ENCODE data around the gene PCF11. TPM values are rescaled to one million over a fixed set of nuclear protein-coding genes. Genes with fewer than 3 reads are reported as not detected.

Gene PCF11
- polyA plus RNA-seq, 2 of the 4 experiments (the other 2 are of a cell fraction), result 24.7 to 42.3 TPM

GRCh38 chr11:83120327-83120726, 36.6 kb upstream of the PCF11 start:
- H3K9me3 ChIP-seq, result no peaks in the 10 kb centered on the region
- H3K4me1 ChIP-seq, result peaks cover 5% of the 10 kb centered on the region; the same call in 1 of the 3 replicates
- H3K4me3 ChIP-seq, result no peak overlapping the region
- H3K27ac ChIP-seq, result no peak overlapping the region
- no peak for FAIRE-seq
- no peak for DNase-seq (ENCODE audit: low read depth in 1 of 2, low spot score in 1 of 2)
- POLR2A ChIA-PET, result interaction anchor here (0.6 kb wide), 1 partner anchor 12 kb away, joined by 3 read pairs; no protein-coding TSS in a partner anchor
- ATAC-seq, result no peak
- TF ChIP-seq HES2 (IDR thresholded peaks at IDR 0.05) (no peak), FOXS1 (CRISPR knock-in tag; IDR thresholded peaks at IDR 0.05) (no peak), FOSL2 (IDR thresholded peaks at IDR 0.05) (no peak), FOSL2 (CRISPR knock-in tag; IDR thresholded peaks at IDR 0.05) (no peak), E2F6 (IDR thresholded peaks at IDR 0.05; ENCODE audit: borderline replicate concordance, low read depth) (no peak), SMC3 (IDR thresholded peaks at IDR 0.05) (no peak), HOXB5 (CRISPR knock-in tag; IDR thresholded peaks at IDR 0.05) (no peak), KDM1A (IDR thresholded peaks at IDR 0.05; ENCODE audit: low read depth) (no peak), MYC (IDR thresholded peaks at IDR 0.05; ENCODE audit: borderline replicate concordance, low read length) (no peak), SREBF2 (IDR thresholded peaks at IDR 0.05) (no peak), RCOR1 (IDR thresholded peaks at IDR 0.05; ENCODE audit: low read depth, low read length) (no peak)
- H3K4me2 ChIP-seq, result no peak overlapping the region
- CTCF ChIA-PET, result interaction anchor here (0.6 kb wide), 1 partner anchor 559 kb away, joined by 4 read pairs; no protein-coding TSS in a partner anchor

- DNase-seq (ENCODE audit: low read depth in 1 of 2, low spot score in 1 of 2), result no peak
- Histone ChIP-seq H3K9me3 (no peaks in the 10 kb centered on the region), H3K4me2 (no peak overlapping the region), H3K4me1 (peaks cover 5% of the 10 kb centered on the region; the same call in 1 of the 3 replicates), H3K27ac (no peak overlapping the region), H3K4me3 (no peak overlapping the region)
- ChIA-PET CTCF (interaction anchor here (1.1 kb wide), 1 partner anchor 255 kb away, joined by 4 read pairs; no protein-coding TSS in a partner anchor), POLR2A (no interaction called here)
- no peak for ATAC-seq
- no peak for FAIRE-seq
- no peak for TF ChIP-seq BHLHE40 (IDR thresholded peaks at IDR 0.05; ENCODE audit: low read depth, low read length)
- no peak for TF ChIP-seq FOSB (CRISPR knock-in tag; IDR thresholded peaks at IDR 0.05)
- TF ChIP-seq CBX2 (IDR thresholded peaks at IDR 0.05; ENCODE audit: borderline replicate concordance, low read depth), result no peak
- TF ChIP-seq POLR2AphosphoS2 (conservative IDR thresholded peaks at IDR 0.05; ENCODE audit: low read length), result no peak
- no peak for TF ChIP-seq EHMT2 (IDR thresholded peaks at IDR 0.05; ENCODE audit: low read depth)
- TF ChIP-seq ATOH8 (CRISPR knock-in tag; IDR thresholded peaks at IDR 0.05; ENCODE audit: low read depth), result no peak
- no peak for TF ChIP-seq MYC (IDR thresholded peaks at IDR 0.05; ENCODE audit: borderline replicate concordance, low read length)
- TF ChIP-seq CTCF (IDR thresholded peaks at IDR 0.05), result no peak
- no peak for TF ChIP-seq CHD2 (IDR thresholded peaks at IDR 0.05; ENCODE audit: low read length, partially characterized antibody)
- TF ChIP-seq POLR2A (IDR thresholded peaks at IDR 0.05; ENCODE audit: low read length), result no peak
- no peak for TF ChIP-seq HES2 (IDR thresholded peaks at IDR 0.05)
Measured at GRCh38 chr11:83122050-83122449, 34.9 kb upstream of the PCF11 start.

GRCh38 chr11:83122766-83123165, 34.2 kb upstream of the PCF11 start:
- no peak overlapping the region for H3K4me3 ChIP-seq
- 85% methylated on average over 2 of the region's 2 CpGs for WGBS (ENCODE audit: missing lambda C conversion rate)
- no peak for FAIRE-seq
- no peak for DNase-seq (ENCODE audit: low read depth in 1 of 2, low spot score in 1 of 2)
- H3K4me1 ChIP-seq, result peaks cover 5% of the 10 kb centered on the region; the same call in 1 of the 3 replicates
- CTCF ChIA-PET, result no interaction called here
- H3K27ac ChIP-seq, result no peak overlapping the region
- no peaks in the 10 kb centered on the region for H3K9me3 ChIP-seq
- TF ChIP-seq ESRRA (IDR thresholded peaks at IDR 0.05; ENCODE audit: borderline replicate concordance, low read length), result no peak
- TF ChIP-seq JUN (IDR thresholded peaks at IDR 0.05), result no peak
- TF ChIP-seq NPAS2 (CRISPR knock-in tag; IDR thresholded peaks at IDR 0.05; ENCODE audit: borderline replicate concordance), result no peak
- TF ChIP-seq HOXB5 (CRISPR knock-in tag; IDR thresholded peaks at IDR 0.05), result no peak
- TF ChIP-seq MYC (IDR thresholded peaks at IDR 0.05; ENCODE audit: borderline replicate concordance, low read length), result no peak
- TF ChIP-seq CEBPB (IDR thresholded peaks at IDR 0.05), result no peak
- no peak for TF ChIP-seq JUNB (IDR thresholded peaks at IDR 0.05)
- TF ChIP-seq ZSCAN20 (CRISPR knock-in tag; IDR thresholded peaks at IDR 0.05), result no peak
- TF ChIP-seq RAD21 (conservative IDR thresholded peaks at IDR 0.05 in 1 of 2, IDR thresholded peaks at IDR 0.05 in 1 of 2), result no peak
- TF ChIP-seq MAX (IDR thresholded peaks at IDR 0.05), result no peak
- no peak for TF ChIP-seq PHF8 (IDR thresholded peaks at IDR 0.05; ENCODE audit: borderline replicate concordance, low read depth)
- TF ChIP-seq CBX8 (IDR thresholded peaks at IDR 0.05), result no peak
- TF ChIP-seq EP300 (IDR thresholded peaks at IDR 0.05), result no peak
- H3K4me2 ChIP-seq, result no peak overlapping the region
- POLR2A ChIA-PET, result interaction anchor here (1.1 kb wide), 1 partner anchor 34 kb away, joined by 3 read pairs; the partner anchor contains the start of gene PCF11
- no peak for ATAC-seq
